HG03196 (cell line): Measurements from ENCODE around the gene TNK1.

Source experiments
- ATAC-seq: cut with Tn5 transposase; IDR thresholded peaks from one replicate; pipeline ENCODE4 v1.9.1; 2021; ENCODE audit not compliant: unreplicated experiment

Gene TNK1

GRCh38 chr17:7408863-7409262, 28.0 kb downstream of the TNK1 start:
- ATAC-seq: no peak

- ATAC-seq: no peak
These were observed 28.8 kb downstream of the TNK1 start for GRCh38 chr17:7409716-7410115.

- ATAC-seq: no peak
These were observed 29.9 kb downstream of the TNK1 start for GRCh38 chr17:7410634-7411426.

- no peak for ATAC-seq
These were observed 30.5 kb downstream of the TNK1 start for GRCh38 chr17:7411427-7411750.

GRCh38 chr17:7413346-7413985, 32.6 kb downstream of the TNK1 start:
- ATAC-seq: no peak

- ATAC-seq: no peak
These were observed 33.9 kb downstream of the TNK1 start for GRCh38 chr17:7414837-7415236.

GRCh38 chr17:7415784-7416183, 34.9 kb downstream of the TNK1 start:
- ATAC-seq: no peak

- no peak for ATAC-seq
These were observed 35.4 kb downstream of the TNK1 start for GRCh38 chr17:7416323-7416722.

- ATAC-seq: no peak
These were observed 36.3 kb downstream of the TNK1 start for GRCh38 chr17:7417056-7417655.

GRCh38 chr17:7418472-7419152, 37.7 kb downstream of the TNK1 start:
- ATAC-seq: no peak

GRCh38 chr17:7419819-7420610, 39.1 kb downstream of the TNK1 start, which contains the start of gene SPEM1:
TSS of gene SPEM1 (plus strand) at chr17:7420324. CDS start at chr17:7420385, 61 bp downstream.
- ATAC-seq: no peak

GRCh38 chr17:7421186-7421585, 40.3 kb downstream of the TNK1 start:
- no peak for ATAC-seq

GRCh38 chr17:7423679-7424078, 42.8 kb downstream of the TNK1 start:
- ATAC-seq: no peak

GRCh38 chr17:7425316-7425715, 44.4 kb downstream of the TNK1 start, which contains the start of gene SPEM2:
TSS of gene SPEM2 (plus strand) at chr17:7425616. CDS start at chr17:7425689, 73 bp downstream.
- no peak for ATAC-seq

GRCh38 chr17:7425756-7426155, 44.9 kb downstream of the TNK1 start:
- no peak for ATAC-seq

GRCh38 chr17:7426203-7426863, 45.4 kb downstream of the TNK1 start:
- ATAC-seq: no peak

GRCh38 chr17:7426896-7427489, 46.1 kb downstream of the TNK1 start:
- ATAC-seq: no peak

GRCh38 chr17:7427549-7427948, 46.7 kb downstream of the TNK1 start:
- ATAC-seq: no peak

- no peak for ATAC-seq
These were observed 47.7 kb downstream of the TNK1 start, which contains the start of gene SPEM3 for GRCh38 chr17:7428557-7428956. TSS of gene SPEM3 (plus strand) at chr17:7428857. CDS start at chr17:7428903, 46 bp downstream.

GRCh38 chr17:7429722-7430121, 48.8 kb downstream of the TNK1 start:
- no peak for ATAC-seq
